B cell (primary cell): ENCODE data around the gene SLC25A13. TPM values are rescaled to one million over a fixed set of nuclear protein-coding genes. Genes with fewer than 3 reads are reported as not detected.

Experiments used
- ATAC-seq: fragments of 200-7000 bp; cut with Tn5 transposase; one replicate; pipeline ENCODE4 v1.10.0; 2021; ENCODE audit warnings: low read depth, mild to moderate bottlenecking, moderate number of reproducible peaks, moderate library complexity
- CTCF ChIA-PET: fragments of 350-600 bp; sonication (Branson Sonifier 250); formaldehyde crosslinking; loops from one replicate; lab custom pipeline; 2021; ENCODE audit warnings: antibody characterized with exemption, inconsistent platforms; lab: Charles Lee
- POLR2A ChIA-PET: fragments of 350-600 bp; sonication (Branson Sonifier 250); formaldehyde crosslinking; loops from one replicate; lab custom pipeline; 2021; ENCODE audit warnings: antibody characterized with exemption; lab: Charles Lee
- DNase-seq: peaks from one replicate; pipeline ENCODE4 v3.0.0; 2013
- H2AFZ ChIP-seq: 2 replicates; pipeline ENCODE4 v1.6.1; 2012; ENCODE audit warnings: mild to moderate bottlenecking, low read depth, low read length; ENCODE audit not compliant: insufficient read depth, poor library complexity, severe bottlenecking
- H3K27ac ChIP-seq, 2 donors: 1 replicate in 1 of 2; 2 replicates in 1 of 2; pipeline ENCODE4 v1.5.1; 2012 to 2013; ENCODE audit warnings: low read length in 2 of 2, mild to moderate bottlenecking in 2 of 2, moderate library complexity in 1 of 2
- H3K27me3 ChIP-seq, 4 experiments: fragments of 200-600 bp in 1 of 4; sonication (generic) in 1 of 4; replicated peaks in 1 of 4; 1 replicate in 2 of 4; 2 replicates in 2 of 4; pipeline versions ENCODE4 v1.6.1 to v1.7.0; 2013 to 2016; ENCODE audit warnings: low read length in 3 of 4, mild to moderate bottlenecking in 2 of 4, mixed read lengths in 1 of 4, moderate library complexity in 1 of 4; ENCODE audit not compliant: insufficient read depth in 4 of 4, control insufficient read depth in 3 of 4; ENCODE audit errors: control extremely low read depth in 1 of 4
- H3K36me3 ChIP-seq, 2 experiments: replicated peaks in 1 of 2; 1 replicate in 1 of 2; 2 replicates in 1 of 2; pipeline versions ENCODE4 v1.6.1 to v1.7.1; 2013; ENCODE audit warnings: low read length in 1 of 2; ENCODE audit not compliant: insufficient read depth in 2 of 2, control insufficient read depth in 1 of 2; ENCODE audit errors: control extremely low read depth in 1 of 2, extremely low read depth in 1 of 2
- H3K4me1 ChIP-seq, 2 donors: fragments of 200-600 bp in 1 of 2; sonication (generic) in 1 of 2; 1 replicate in 1 of 2; 2 replicates in 1 of 2; pipeline versions ENCODE4 v1.5.1 to v1.6.1; 2013 to 2017; ENCODE audit warnings: low read length in 2 of 2; ENCODE audit not compliant: control insufficient read depth in 2 of 2, insufficient read depth in 2 of 2
- H3K4me2 ChIP-seq: replicated peaks from 2 replicates; pipeline ENCODE3; 2012; ENCODE audit warnings: mild to moderate bottlenecking, low read depth, low read length; ENCODE audit not compliant: poor library complexity, severe bottlenecking
- H3K4me3 ChIP-seq, 5 experiments: fragments of 200-600 bp in 1 of 5; sonication (generic) in 1 of 5; 1 replicate in 3 of 5; 2 replicates in 2 of 5; pipeline versions ENCODE4 v1.5.1 to v1.7.0; 2011 to 2016; ENCODE audit warnings: low read length in 4 of 5, mild to moderate bottlenecking in 4 of 5, low read depth in 2 of 5, control low read depth in 1 of 5, moderate library complexity in 1 of 5; ENCODE audit not compliant: insufficient read depth in 1 of 5; ENCODE audit errors: control extremely low read depth in 1 of 5, extremely low read depth in 1 of 5
- H3K79me2 ChIP-seq: fragments of 200-600 bp; sonication (generic); one replicate; pipeline ENCODE4 v1.6.0; 2016; ENCODE audit warnings: low read length; ENCODE audit not compliant: control insufficient read depth, insufficient read depth
- H3K9ac ChIP-seq: fragments of 200-600 bp; sonication (generic); 2 replicates; pipeline ENCODE4 v1.6.1; 2017; ENCODE audit warnings: mild to moderate bottlenecking, low read length, moderate library complexity
- H3K9me3 ChIP-seq, 3 donors: one replicate each; pipeline versions ENCODE4 v1.6.1 to v1.7.1; 2013; ENCODE audit warnings: low read length in 2 of 3; ENCODE audit not compliant: control insufficient read depth in 2 of 3, insufficient read depth in 1 of 3; ENCODE audit errors: control extremely low read depth in 1 of 3
- H4K20me1 ChIP-seq: 2 replicates; pipeline ENCODE4 v1.6.0; 2012; ENCODE audit warnings: mild to moderate bottlenecking, low read length; ENCODE audit not compliant: insufficient read depth, control insufficient read depth, poor library complexity, severe bottlenecking
- H3K27ac Mint-ChIP-seq: one replicate; pipeline ENCODE4 v1.8.0; 2021; ENCODE audit warnings: mixed read lengths
- H3K27me3 Mint-ChIP-seq: one replicate; pipeline ENCODE4 v1.8.0; 2021; ENCODE audit warnings: mixed read lengths
- H3K4me1 Mint-ChIP-seq: one replicate; pipeline ENCODE4 v1.8.0; 2021; ENCODE audit warnings: mixed read lengths
- H3K4me3 Mint-ChIP-seq: one replicate; pipeline ENCODE4 v1.8.0; 2021; ENCODE audit warnings: mixed read lengths
- H3K9me3 Mint-ChIP-seq: one replicate; pipeline ENCODE4 v1.8.0; 2022; ENCODE audit warnings: mixed read lengths; ENCODE audit not compliant: insufficient read depth
- EZH2 ChIP-seq: IDR thresholded peaks from 2 replicates; pipeline ENCODE4 v1.6.1; 2012; ENCODE audit warnings: borderline replicate concordance, low read depth, mild to moderate bottlenecking, moderate library complexity, low read length; ENCODE audit not compliant: insufficient read depth, poor library complexity, severe bottlenecking
- WGBS: methylation state at CpG from one replicate; pipeline ENCODE4 v1.1.5; 2013; ENCODE audit warnings: missing lambda C conversion rate; ENCODE audit not compliant: insufficient coverage; 5-methylcytosine and 5-hydroxymethylcytosine counted together
- intact Hi-C: fragments of 100-400 bp; cut with micrococcal nuclease; formaldehyde crosslinking; loops from one replicate; pipeline ENCODE4 v1.10.0; 2022
- polyA plus RNA-seq: library from polyadenylated mRNA; depleted of rRNA; stranded (reverse); fragments of >200 nt; gene quantifications from 2 replicates; pipeline ENCODE4 v1.2.3, GENCODE V29; 2012
- total RNA-seq, 2 donors: library from RNA; stranded (reverse); fragments of 120-200 nt in 1 of 2; gene quantifications; 1 replicate in 1 of 2; 2 replicates in 1 of 2; pipeline versions ENCODE4 v1.2.3 to v1.2.4, GENCODE V29; 2013 to 2022
- TF ChIP-seq, protein P1 (sequence below): fragments of 200-600 bp; IDR thresholded peaks from one replicate; pipeline ENCODE4 v1.8.0; 2022; ENCODE audit warnings: antibody characterized with exemption, mild to moderate bottlenecking

Gene SLC25A13
- total and polyA plus RNA-seq, 2 donors (not counting 1 experiment from before 2014, with no cell fraction given), result 12.5 to 30.9 TPM

DNA sequence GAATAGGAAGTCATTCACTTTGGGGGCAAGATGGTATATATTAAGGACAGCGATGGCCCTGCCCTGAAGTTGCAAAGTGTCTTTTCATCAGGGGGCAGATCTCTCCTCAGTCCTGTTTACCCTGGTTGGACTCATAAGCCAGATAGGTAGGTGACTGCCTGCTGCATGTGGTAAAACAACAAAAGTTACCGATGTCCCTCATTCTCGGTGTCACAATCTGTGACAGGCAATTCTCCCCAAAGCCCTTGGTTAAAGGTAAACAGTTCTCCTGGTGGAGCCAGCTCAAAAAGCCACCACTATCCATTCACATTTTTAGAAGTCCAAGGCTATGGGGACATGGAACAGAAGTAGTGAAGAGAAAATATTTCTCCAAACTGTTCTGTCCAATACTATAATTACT, 9.9 kb upstream of the SLC25A13 start:
- Histone ChIP-seq H2AFZ (no peak overlapping the region), H3K4me2 (no peak overlapping the region), H3K9me3 (peaks cover 0 to 4% (median 2%) of the 10 kb centered on the region in 3 donors), H3K27ac (no peak overlapping the region), H3K4me1 (peaks cover 4% of the 10 kb centered on the region in 2 donors), H3K27me3 (peaks cover 0 to 3% (median 0%) of the 10 kb centered on the region in 4 experiments), H3K9ac (no peak overlapping the region), H4K20me1 (no peaks in the 10 kb centered on the region), H3K4me3 (no peak overlapping the region), H3K79me2 (no peaks in the 10 kb centered on the region), H3K36me3 (no peaks in the 10 kb centered on the region)
- intact Hi-C loops, result no loop called here
- Mint-ChIP-seq H3K27me3 (peaks cover 9% of the 10 kb centered on the region), H3K4me1 (peaks cover 5% of the 10 kb centered on the region), H3K27ac (no peak overlapping the region), H3K9me3 (no peaks in the 10 kb centered on the region), H3K4me3 (no peak overlapping the region)
- ChIA-PET CTCF (no interaction called here), POLR2A (no interaction called here)
- TF ChIP-seq, protein P1, sequence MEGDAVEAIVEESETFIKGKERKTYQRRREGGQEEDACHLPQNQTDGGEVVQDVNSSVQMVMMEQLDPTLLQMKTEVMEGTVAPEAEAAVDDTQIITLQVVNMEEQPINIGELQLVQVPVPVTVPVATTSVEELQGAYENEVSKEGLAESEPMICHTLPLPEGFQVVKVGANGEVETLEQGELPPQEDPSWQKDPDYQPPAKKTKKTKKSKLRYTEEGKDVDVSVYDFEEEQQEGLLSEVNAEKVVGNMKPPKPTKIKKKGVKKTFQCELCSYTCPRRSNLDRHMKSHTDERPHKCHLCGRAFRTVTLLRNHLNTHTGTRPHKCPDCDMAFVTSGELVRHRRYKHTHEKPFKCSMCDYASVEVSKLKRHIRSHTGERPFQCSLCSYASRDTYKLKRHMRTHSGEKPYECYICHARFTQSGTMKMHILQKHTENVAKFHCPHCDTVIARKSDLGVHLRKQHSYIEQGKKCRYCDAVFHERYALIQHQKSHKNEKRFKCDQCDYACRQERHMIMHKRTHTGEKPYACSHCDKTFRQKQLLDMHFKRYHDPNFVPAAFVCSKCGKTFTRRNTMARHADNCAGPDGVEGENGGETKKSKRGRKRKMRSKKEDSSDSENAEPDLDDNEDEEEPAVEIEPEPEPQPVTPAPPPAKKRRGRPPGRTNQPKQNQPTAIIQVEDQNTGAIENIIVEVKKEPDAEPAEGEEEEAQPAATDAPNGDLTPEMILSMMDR, result no peak
- ATAC-seq (no peak), DNase-seq (no peak)
- 100% methylated on average over 3 of the region's 3 CpGs for WGBS

DNA sequence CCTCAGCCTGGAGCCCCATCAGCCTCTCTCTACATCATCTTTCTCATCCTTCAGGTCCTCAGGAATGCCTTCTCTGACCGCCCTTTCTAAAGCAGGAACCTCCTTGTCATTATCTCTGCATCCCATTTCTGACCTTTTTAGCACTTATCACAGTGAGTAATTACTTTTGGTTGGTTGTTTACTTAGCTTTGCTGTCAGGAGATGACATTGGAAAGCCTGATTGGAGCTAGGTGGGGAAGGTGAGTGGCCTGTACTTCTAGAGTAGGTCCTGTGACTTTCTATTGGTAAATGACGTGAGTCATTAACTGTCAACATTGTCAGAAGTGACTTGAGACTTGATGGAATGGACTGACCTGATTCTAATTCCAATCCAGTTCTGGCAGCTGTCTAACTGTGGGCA, 9.3 kb upstream of the SLC25A13 start:
- H3K27ac Mint-ChIP-seq, result no peak overlapping the region
- H3K4me1 ChIP-seq, result peaks cover 7% of the 10 kb centered on the region in 2 donors
- H3K27me3 ChIP-seq, result peaks cover 0 to 3% (median 0%) of the 10 kb centered on the region in 4 experiments
- ATAC-seq (no peak), DNase-seq (no peak)
- 80% methylated on average over 1 of the region's 2 CpGs for WGBS
- H3K36me3 ChIP-seq, result no peaks in the 10 kb centered on the region
- ChIA-PET CTCF (no interaction called here), POLR2A (no interaction called here)
- no peak overlapping the region for H2AFZ ChIP-seq
- no peaks in the 10 kb centered on the region for H3K79me2 ChIP-seq
- TF ChIP-seq, protein P1, result no peak
- TF ChIP-seq EZH2, result no peak
- intact Hi-C loops, result no loop called here
- no peak overlapping the region for H3K27ac ChIP-seq
- H3K4me3 ChIP-seq, result no peak overlapping the region
- no peak overlapping the region for H3K9ac ChIP-seq
- H4K20me1 ChIP-seq, result no peaks in the 10 kb centered on the region
- no peaks in the 10 kb centered on the region for H3K9me3 Mint-ChIP-seq
- H3K4me2 ChIP-seq, result no peak overlapping the region
- H3K4me3 Mint-ChIP-seq, result no peak overlapping the region
- peaks cover 10% of the 10 kb centered on the region for H3K4me1 Mint-ChIP-seq
- peaks cover 3% of the 10 kb centered on the region for H3K27me3 Mint-ChIP-seq
- peaks cover 2 to 4% (median 3%) of the 10 kb centered on the region in 3 donors for H3K9me3 ChIP-seq
